ENCODE results near the gene KRT86. TPM values are rescaled to one million over a fixed set of nuclear protein-coding genes. Genes with fewer than 3 reads are reported as not detected.

The KRT86 gene
- total RNA-seq, 1 donor from 2014 or later: 0.16 TPM

DNA sequence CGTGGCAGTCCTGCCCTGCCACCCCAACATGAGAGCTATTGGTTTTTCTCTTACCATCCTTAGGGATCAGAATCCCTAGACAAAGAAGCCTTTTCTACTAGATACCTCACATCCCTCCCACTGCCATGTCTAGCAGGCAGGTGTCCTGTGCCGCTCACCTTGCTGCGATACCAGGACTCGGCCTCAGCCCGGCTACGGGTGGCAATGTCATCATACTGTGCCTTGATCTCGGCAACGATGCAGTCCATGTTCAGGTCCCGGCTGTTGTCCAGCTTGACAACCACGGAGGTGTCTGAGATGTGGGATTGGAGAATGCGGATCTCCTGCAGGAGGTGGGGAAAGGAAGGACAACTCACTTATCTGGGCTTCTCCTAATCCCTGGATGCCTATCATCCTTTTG is 42.3 kb downstream of the KRT86 start:
- DNase-seq: no peak

DNA sequence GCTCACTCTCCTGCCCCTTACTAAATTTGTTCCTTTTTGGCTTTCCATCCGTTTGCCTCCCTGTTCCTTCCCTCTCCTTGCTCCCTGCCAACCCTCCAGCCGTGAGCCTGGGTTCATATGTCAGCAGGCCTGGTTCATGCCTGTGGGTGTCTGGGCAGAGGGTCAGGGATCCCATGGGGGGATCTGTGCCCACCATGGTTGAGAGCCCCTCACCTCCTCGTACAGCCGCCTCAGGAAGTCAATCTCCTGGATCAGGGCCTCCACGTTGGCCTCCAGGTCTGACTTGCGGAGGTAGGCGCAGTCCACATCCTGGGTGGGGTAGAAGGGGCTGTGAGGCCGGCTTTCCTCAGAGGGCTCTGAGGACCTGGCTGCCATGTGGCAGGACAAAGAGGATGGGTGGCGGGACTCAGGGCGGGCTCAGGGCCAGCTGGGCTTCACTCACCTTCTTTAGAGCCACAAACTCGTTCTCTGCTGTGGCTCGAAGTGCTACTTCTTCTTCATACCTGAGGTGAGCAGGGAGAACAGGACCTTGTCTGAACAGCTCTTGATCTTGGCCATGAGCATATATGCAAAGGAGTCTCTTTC is 43.1 kb downstream of the KRT86 start:
- no peak for DNase-seq

DNA sequence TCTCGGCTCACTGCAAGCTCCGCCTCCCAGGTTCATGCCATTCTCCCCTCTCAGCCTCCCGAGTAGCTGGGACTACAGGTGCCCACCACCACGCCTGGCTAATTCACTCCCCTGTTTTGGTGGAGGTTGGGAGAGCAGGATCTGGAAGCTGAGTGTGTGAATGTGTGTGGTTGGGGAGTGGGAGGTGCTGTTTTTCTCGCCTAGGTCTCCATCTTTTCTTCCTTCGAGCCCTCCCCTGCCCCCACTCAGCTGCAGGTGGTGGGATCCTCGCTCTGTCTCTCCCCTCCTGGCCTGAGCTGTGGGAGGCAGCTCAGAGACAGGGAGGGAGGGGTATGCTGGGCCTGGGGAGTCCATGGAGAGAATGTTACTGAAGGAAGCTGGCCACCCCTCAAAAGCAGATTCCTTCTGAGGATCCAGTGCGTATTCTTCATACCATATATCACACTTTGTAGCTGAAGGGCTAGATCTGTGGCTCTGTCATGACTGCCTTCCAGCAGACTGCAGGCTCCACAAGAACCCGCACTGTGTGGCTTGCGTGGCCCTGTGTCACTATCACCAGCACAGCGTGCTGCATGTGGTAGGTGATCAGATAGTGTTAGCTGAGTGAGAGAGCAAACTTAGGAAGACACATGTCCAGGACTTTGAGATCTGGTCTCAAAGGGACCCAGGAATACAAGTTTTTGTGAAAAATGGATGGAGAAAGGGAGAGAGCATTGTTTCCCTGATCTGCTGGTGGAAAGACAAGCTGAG is 44.0 kb downstream of the KRT86 start:
- DNase-seq: no peak

DNA sequence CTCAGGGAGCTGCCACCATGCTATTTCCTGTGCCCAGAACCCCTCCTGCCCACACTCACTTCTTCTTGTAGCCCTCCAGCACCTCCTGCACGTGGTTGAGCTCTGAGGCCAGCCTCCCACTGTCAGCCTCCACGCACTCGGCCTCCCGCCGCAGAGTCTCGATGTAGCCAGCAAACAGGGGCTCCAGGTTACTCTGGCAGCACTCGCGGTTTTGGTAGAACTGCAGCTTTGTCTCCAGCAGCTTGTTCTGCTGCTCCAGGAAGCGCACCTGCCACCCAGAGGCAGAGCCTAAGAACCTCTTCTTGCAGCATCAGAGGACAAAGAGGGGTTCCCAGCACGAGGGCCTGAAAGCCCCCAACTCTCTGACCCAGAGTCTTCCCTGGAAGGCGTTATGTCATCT is 44.7 kb downstream of the KRT86 start:
- no peak for DNase-seq

DNA sequence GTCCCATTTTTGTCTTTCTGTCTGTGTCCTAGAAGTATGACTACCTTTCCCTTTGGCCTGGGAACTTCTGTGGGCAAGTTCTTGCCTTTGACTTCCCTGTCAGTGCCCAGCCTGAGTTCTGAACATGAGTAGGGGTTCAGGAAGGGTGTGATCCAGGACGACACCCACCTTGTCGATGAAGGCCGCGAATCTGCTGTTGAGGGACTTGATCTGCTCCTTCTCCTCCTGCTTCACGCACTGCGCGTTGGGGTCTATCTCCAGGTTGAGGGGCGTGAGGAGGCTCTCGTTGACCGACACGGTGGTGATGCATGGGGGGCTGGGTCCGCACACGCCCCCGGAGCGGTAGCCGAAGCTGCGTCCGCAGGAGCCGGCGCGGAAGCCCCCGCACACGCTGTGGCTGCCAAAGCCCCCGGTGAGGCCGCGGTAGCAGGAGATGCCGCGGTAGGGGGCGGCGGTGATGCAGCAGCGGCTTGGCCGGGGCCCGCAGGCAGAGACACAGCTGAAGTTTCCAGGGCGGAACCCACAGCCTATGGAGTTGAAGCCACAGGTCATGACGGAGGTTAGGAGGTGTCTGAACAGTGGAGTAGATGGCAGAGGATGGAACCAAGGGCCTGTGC is 46.4 kb downstream of the KRT86 start, which contains the start of gene KRT83:
Gene KRT83, minus strand, starts transcription at position 615 of the 617 bp plus-strand sequence. Its CDS starts 63 bp downstream, at position 552.
- DNase-seq: no peak

DNA sequence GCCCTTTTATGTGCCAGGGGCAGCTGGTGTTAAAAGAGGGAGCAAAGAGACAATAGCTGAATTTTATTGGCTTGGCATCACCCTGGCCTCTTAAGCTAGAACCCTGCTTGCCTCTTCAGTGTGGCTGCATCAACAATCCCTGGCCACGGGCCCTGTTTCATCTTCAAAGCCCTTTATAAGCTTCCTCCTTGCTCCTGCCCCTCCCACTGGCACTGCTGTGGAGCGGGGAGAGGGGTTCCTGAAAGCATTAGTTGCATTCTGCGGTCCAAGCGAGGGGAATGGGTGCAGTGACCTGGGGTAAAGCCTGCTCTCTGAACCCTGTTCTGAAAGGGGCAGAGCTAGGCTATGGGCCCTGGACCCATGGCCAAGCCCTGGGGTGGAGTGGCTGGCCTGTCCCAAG is 47.0 kb downstream of the KRT86 start:
- DNase-seq: no peak

DNA sequence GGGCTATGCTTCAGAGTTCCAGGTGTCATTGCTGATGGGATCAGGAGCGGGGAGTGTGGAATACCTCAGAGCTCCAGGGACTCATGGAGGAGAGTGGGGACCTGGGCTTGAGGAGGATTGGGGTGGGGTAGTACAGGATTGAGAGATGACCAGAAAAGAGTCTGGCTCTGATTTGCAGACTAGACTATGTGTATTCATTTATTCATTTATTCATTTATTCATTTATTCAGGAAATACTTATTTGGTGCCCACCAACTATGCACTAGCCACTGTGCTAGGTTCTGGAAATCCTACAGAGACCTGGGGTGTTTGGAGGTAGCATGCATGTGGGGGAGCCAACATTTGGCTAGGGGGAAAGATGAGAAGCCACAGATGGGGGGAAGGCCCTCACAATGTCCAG is 47.6 kb downstream of the KRT86 start:
- DNase-seq: no peak

DNA sequence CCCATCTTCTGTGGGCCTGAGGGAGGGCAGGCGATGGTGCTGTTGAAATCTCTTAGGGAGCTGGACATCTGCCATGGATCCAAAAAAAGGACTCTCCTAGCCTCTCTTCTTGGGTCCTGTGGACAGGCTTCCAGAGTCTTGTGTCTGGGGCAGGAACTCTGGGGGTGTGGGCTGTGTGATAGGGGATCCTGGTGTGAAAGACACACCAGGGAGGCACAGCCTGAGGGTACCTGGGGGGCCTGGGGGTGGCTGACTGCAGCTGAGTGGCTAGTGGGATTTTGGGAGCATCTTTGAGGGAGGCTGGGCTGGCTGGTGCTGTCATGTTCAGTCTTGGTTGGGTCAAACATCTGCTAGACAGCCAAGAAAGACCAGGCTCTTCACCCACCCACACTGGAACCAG is 48.6 kb downstream of the KRT86 start:
- DNase-seq: no peak

DNA sequence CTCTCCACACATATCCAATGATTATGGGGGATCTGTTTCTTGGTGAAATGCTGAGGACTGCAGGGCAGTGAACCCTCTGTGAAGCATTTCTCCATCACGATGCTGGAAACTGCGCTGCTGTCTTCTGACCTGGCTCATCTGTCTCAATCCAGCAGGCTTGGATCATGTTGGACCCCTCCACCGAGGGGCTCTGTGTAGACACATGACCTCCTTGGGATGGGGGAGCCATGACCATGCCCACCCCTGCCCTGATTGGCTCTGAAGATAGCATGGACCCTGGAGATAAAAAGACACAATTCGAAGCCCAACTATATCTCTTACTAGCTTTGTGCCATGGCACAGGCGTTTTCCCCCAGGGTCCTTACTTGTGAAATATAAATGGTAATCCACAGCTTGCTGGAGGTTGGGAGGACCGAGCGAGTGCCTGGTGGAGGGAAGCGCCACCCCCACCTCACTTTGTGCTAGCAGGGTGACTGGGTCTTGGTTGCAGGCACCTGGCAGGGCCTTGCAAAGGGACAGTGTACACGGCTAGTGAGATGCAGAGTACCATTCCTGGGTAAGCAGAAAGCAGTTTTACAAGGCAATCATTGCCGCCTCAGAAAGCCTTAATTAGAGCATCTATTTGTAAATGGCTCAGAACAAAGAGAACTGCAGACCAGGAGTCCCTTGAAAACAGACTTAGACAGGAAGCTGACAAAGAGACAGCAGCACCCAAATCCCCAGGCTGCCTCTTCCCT is 49.1 kb downstream of the KRT86 start:
- no peak for DNase-seq

DNA sequence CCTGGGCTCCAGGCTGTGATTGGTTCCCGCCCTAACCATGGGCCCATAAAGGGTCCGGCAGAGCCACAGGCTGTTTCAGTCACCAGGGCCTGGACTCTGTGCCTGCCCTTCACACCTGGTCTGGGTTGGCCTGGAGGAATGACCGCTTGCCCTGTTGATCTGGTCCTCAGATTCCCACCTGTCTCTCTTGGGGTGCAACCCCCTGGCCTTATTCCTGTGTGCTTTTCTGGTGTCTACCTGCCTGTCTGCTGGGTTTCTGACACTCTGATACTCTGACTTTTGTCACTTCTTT is 49.7 kb downstream of the KRT86 start:
- no peak for DNase-seq

DNA sequence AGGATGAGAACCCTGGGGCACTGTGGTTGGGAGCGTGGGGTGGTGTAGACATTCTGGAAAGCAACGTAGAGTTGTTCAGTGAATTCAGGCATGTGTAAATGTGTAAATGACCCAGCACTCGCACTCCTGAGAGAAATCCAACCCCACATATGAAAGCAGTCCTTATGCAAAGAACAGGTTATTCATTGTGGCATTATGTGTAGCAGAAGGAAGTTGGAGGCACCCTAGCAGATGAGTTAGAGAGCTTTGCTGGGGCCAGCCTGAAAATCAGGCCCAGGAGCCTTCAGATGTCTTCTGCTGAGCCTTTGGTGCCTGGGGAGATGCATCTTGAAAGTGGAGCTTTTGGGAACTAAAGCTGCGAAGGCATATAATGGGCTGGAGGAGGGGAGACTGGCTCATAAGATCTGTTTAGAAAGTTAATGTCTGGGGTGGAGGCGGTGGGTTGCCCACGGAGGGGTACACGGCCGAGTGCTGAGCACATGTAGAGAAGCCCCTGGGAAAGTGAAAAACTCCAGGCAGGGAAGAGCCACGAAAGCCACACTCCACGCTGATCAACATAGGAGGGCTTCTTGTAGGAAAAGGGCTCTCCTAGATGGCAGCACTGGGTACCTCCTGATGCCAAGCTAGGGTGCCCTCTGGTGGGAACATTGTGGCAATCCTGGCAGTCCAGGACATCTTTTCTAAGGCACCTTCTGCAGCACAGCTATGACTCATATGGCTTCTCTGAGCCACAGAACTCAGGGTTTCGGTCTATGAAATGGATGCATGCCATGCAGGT is 52.8 kb downstream of the KRT86 start:
- DNase-seq: peak; percentile 78

DNA sequence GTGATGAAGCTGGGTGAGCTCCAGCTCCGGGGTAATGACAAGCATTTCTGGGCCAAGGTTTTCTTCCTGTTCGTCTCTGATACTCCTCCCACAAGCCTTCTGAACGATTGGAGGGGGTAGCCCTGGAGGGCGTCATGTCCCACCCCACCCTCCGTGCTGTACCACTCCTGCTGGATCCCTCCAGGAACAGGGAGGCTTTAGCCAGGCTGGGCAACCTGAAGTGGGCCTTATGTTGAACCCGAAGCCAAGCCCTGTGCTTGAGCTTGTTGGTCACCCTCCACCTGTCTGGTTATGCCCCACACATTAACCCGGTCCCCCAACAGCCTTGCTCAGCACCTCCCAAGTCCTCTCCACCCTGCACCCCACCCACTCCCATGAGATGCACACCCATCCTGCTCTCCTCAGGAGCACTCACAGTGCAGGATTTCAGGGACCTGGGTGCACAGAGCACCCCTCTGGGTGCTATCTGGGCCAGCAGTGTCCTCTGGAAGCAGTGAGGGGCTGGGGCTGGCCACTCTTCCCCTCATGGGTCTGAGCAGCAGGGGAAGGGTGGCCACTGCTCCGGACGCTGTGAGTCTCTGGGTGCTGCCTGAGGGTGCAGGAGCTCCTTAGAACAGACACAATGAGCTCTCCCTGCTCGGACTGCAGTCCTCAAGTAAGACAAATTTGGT is 53.5 kb downstream of the KRT86 start:
- DNase-seq: no peak

DNA sequence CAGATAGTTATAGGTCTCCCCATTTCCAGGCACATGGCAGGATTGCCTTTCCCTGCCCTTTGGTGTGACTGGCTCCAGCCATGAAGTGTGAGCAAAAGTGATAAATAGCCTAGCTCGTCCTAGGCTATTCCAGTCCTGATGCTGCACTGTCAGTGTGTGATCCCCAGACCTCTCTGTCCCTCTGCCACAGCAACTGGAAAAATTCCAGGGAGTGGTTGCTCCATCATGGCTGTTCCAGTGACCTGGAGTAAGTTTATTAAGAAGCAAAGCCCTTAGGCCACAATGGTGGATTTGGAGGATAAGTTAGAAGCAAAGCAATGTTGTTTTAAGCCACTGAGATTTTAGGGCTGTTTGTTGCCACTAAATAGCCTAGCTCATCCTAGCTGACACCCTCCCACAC is 56.6 kb downstream of the KRT86 start:
- DNase-seq: no peak

DNA sequence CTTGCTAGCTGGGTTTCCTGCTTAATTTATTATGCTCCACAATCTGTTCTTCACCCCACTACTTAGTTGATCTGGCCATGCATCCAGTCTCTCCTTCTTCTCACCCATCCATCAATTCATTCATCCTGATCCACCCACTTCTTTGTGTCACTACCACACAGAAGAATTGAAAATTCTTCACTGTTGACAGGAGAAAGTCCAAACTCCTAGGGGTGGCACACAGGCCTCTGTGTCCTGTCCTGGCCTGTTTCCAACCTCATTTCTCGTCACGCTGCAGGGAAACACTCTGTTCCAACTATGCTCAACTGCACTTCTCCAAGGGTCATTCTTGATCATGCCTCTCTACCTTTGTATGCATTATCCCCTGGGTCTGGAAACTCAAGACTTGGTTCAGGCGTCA is 57.4 kb downstream of the KRT86 start:
- no peak for DNase-seq

DNA sequence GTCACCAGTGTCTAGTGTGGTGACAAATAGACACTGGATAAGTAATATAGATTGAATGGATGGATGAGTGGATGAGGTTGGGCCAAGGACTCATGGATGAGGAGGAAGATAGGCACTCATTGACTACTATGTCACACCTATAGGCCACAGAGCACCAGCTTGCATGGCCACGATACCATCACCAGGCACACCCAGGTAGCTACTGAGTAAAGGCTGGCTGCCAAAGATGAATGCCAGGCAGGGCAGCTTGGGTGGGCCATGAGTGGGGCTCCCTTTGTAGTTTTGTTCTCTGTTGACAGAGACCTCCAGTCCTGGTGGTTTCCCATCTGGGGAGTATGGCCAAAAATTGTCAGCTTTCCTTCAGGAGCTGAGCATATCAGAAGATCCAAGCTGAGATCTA is 57.9 kb downstream of the KRT86 start:
- no peak for DNase-seq

DNA sequence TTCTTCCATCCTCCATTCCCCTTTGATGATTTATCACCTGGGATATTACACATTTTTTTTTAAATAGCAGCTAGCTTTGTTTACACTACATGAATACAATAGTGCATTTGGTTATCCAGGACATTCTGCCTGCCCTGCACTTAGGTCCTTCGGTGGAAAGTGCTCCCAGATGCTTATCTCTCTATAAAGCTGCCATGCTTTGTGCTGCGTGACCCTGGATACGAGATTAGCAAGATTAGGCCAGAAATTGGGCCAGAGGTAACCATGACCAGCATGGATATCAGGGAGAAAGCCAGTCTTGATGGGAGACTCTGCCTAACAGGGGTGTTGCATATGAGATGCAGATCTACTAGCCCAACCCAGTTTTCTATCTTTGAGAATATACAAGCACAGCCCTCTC is 58.9 kb downstream of the KRT86 start:
- no peak for DNase-seq

DNA sequence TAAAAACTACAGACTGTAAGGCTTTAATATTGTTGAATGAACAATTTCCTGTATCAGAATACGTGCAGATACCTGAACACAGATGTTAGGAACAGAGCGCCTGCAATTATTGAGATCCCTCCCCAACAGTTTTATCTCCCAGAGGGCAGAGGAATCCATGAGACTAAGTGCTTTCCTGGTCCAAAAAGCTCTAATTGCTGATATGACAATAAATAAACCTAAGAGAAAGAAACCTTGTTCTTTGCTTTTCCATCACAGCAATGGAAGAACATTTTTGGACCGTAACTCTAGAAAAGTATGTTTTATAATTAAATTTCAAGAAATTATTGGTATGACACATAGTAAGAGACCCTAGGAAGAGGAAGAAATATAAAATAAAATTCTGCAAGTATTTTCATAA is 59.7 kb downstream of the KRT86 start:
- no peak for DNase-seq

DNA sequence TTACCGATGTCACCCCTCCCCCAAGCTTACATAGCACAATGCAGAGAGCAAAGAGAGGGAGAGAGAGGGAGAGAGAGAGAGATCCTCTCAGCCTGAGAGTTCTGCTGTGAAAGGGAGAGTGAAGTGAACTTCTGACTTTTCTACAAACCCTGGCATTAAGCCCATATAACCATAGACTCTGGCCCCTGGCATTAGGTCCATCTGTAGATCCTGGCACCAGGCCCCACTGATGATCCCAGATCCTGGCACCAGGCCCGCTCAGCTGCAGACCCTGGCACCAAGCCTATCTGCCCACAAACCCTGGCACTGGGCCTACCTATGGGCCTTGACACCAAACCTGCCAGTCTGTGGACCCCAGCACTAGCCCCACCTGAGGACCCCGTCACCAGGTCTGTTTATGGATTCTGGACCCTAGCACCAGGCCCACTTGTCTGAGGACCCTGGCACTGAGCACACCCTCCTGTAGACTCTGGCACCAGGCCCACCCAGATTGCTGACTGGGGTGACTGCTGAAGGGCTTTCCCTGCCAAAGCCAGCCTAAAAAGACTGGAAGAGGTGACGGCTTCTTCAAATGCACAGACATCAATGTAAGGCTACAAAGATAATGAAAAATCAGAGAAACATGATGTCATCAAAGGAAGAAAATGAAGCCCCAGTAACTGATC is 61.3 kb downstream of the KRT86 start:
- no peak for DNase-seq

DNA sequence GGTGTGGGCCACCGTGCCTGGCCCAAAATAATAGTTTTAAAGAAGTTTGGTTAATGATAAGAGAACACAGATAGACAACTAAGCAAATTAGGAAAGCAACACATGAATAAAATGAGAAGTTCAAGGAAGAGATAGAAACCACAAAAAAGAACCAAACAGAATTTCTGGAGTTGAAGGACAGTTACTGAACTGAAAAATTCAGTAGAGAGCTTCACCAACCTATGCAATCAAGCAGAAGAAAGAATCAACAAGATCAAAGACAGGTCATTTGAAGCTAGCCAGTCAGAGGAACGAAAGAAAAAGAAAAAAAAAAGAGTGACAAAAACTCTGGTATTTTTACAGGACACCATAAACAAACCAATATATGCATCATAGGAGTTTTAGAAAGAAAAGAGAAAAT is 62.2 kb downstream of the KRT86 start:
- no peak for DNase-seq

DNA sequence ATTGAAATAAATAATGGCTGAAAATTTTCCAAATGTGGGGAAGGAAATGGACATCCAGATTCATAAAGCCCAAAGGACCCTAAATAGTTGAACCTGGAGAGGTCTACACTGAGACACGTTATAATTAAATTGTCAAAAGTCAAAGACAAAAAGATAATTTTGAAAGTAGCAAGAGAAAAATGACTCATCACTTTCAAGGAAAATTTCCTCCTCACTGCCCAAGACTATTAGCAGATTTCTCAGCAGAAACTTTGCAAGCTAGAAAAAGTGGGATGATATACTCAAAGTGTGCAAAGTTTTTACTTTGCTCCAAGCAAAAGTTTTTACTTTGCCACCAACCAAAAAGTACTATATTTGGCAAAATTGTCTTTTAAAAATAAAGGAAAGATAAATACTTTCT is 62.6 kb downstream of the KRT86 start:
- DNase-seq: no peak

DNA sequence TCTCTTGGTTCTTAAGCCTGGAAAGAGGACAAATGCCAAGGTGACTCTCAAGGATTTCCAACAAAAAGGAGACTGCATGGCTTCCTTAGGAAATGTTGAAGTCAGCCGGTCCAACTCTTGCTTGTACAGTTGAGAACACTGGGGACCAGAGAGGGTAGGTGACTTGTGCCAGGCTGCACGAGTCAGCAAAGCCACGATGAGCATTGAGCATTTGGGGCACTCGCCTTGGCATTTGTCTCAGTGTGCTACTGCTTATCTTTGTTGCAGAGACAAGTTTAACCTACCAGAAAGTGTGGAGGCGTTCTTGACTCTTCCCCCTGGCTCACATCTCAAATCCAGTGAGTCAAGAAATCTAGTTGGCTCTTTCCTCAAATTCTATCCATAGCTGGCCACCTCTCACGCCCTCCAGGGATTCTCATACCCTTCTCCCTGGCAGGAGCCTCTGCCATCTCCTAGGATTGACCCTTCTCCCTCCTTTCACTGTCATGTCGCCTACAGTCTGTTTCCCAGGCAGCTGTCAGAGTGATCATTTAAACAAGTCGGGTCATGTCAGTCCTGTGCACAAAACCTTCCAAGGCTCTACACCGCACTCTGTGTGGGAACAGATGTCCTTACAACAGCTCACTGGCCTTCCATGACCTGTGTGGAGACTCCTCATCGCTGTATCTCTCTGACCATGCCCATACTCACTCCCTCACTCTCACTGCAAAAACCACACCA is 64.0 kb downstream of the KRT86 start:
- DNase-seq: no peak

Measured in occipital lobe (tissue), 2 donors.